Parathyroid adenoma (tissue), 2 donors: ENCODE measurements around the gene RASD1.

Source experiments
- H2AFZ ChIP-seq: fragments of 300-600 bp; sonication (generic); one replicate; pipeline ENCODE4 v1.7.0; 2017; ENCODE audit warnings: antibody characterized with exemption, mild to moderate bottlenecking
- H3K27ac ChIP-seq: fragments of 300-600 bp; sonication (generic); one replicate; pipeline ENCODE4 v1.7.0; 2017
- H3K27me3 ChIP-seq: fragments of 300-600 bp; sonication (generic); one replicate; pipeline ENCODE4 v1.7.0; 2017; ENCODE audit warnings: low read length; ENCODE audit not compliant: control insufficient read depth, insufficient read depth
- H3K36me3 ChIP-seq: fragments of 300-600 bp; sonication (generic); one replicate; pipeline ENCODE4 v1.7.0; 2017; ENCODE audit warnings: low read length; ENCODE audit not compliant: control insufficient read depth, insufficient read depth
- H3K4me1 ChIP-seq: fragments of 300-600 bp; sonication (generic); one replicate; pipeline ENCODE4 v1.7.0; 2017; ENCODE audit warnings: control low read depth
- H3K4me2 ChIP-seq: fragments of 300-600 bp; sonication (generic); one replicate; pipeline ENCODE4 v1.7.0; 2017; ENCODE audit warnings: low read length
- H3K4me3 ChIP-seq: fragments of 300-600 bp; sonication (generic); one replicate; pipeline ENCODE4 v1.7.0; 2017; ENCODE audit warnings: low read depth, low read length
- H3K79me2 ChIP-seq: fragments of 300-600 bp; sonication (generic); one replicate; pipeline ENCODE4 v1.7.0; 2017; ENCODE audit warnings: control low read depth
- H3K9ac ChIP-seq: fragments of 300-600 bp; sonication (generic); one replicate; pipeline ENCODE4 v1.7.0; 2017; ENCODE audit warnings: mild to moderate bottlenecking
- H3K9me3 ChIP-seq: fragments of 300-600 bp; sonication (generic); one replicate; pipeline ENCODE4 v1.7.0; 2017; ENCODE audit warnings: low read length; ENCODE audit not compliant: control insufficient read depth
- TF ChIP-seq, protein P1 (sequence below): fragments of 300-600 bp; sonication (generic); IDR thresholded peaks from one replicate; pipeline ENCODE4 v1.7.0; 2017; ENCODE audit warnings: antibody characterized with exemption, mild to moderate bottlenecking
- donor health status: primary hyperparathyroidism.

Gene RASD1

GRCh38 chr17:17498606-17499301 is 2.6 kb upstream of the RASD1 start:
- TF ChIP-seq, protein P1, sequence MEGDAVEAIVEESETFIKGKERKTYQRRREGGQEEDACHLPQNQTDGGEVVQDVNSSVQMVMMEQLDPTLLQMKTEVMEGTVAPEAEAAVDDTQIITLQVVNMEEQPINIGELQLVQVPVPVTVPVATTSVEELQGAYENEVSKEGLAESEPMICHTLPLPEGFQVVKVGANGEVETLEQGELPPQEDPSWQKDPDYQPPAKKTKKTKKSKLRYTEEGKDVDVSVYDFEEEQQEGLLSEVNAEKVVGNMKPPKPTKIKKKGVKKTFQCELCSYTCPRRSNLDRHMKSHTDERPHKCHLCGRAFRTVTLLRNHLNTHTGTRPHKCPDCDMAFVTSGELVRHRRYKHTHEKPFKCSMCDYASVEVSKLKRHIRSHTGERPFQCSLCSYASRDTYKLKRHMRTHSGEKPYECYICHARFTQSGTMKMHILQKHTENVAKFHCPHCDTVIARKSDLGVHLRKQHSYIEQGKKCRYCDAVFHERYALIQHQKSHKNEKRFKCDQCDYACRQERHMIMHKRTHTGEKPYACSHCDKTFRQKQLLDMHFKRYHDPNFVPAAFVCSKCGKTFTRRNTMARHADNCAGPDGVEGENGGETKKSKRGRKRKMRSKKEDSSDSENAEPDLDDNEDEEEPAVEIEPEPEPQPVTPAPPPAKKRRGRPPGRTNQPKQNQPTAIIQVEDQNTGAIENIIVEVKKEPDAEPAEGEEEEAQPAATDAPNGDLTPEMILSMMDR = no peak
- no peaks in the 10 kb centered on the region for H3K9me3 ChIP-seq
- H3K79me2 ChIP-seq = no peaks in the 10 kb centered on the region
- no peak overlapping the region for H3K9ac ChIP-seq
- no peak overlapping the region for H3K27ac ChIP-seq
- no peak overlapping the region for H2AFZ ChIP-seq
- H3K4me2 ChIP-seq = no peak overlapping the region
- H3K4me1 ChIP-seq = peaks cover 9% of the 10 kb centered on the region
- H3K36me3 ChIP-seq = no peaks in the 10 kb centered on the region
- no peaks in the 10 kb centered on the region for H3K27me3 ChIP-seq
- no peak overlapping the region for H3K4me3 ChIP-seq

- no peak overlapping the region for H2AFZ ChIP-seq
- H3K36me3 ChIP-seq = no peaks in the 10 kb centered on the region
- no peaks in the 10 kb centered on the region for H3K9me3 ChIP-seq
- no peaks in the 10 kb centered on the region for H3K27me3 ChIP-seq
- no peak overlapping the region for H3K4me2 ChIP-seq
- TF ChIP-seq, protein P1 = no peak
- no peak overlapping the region for H3K9ac ChIP-seq
- H3K4me1 ChIP-seq = peaks cover 9% of the 10 kb centered on the region
- H3K27ac ChIP-seq = no peak overlapping the region
- H3K79me2 ChIP-seq = no peaks in the 10 kb centered on the region
- no peak overlapping the region for H3K4me3 ChIP-seq
Measured at GRCh38 chr17:17497845-17498520, 1.8 kb upstream of the RASD1 start.

DNA sequence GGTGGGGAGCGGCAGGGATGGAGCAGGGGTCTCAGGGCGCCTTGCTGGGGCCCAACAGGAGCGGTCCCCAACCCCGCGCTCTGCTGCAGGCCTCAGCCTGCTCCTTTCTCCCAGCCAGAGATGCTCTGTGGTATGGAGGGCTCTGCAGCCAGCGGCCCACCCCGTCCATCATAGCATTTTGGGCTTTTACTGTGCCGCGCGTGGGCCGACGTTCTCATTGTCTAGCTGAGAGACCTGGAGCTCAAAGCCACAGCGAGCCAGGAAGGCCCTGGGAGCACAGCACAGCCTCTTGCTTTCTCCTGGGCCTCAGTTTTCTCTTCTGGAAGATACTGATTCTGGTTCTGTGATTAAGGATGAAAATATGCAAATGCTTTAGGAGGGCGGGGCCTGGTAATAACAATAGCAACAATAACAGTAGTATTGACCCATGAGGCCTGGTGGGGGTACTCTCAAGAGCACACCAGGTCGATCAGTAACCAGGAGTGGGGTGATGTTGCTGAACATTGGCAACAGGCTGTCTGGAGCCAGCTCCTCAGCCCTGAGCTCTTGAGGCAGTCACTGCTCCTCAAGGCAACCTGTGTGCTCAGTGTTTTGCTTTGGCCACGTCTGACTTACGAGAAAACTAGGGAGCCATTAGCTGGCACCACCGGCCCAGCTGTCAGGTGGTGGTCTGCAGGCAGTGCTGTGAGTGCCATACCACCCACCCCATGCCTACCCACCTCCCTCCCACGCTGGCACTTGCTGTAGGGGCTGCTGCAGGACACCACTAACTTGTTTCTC is 1.1 kb upstream of the RASD1 start:
- Histone ChIP-seq H3K27ac (no peak overlapping the region), H3K79me2 (no peaks in the 10 kb centered on the region), H2AFZ (peak overlapping the region; percentile 99), H3K4me1 (peaks cover 9% of the 10 kb centered on the region), H3K9me3 (no peaks in the 10 kb centered on the region), H3K36me3 (no peaks in the 10 kb centered on the region), H3K4me3 (no peak overlapping the region), H3K27me3 (no peaks in the 10 kb centered on the region), H3K4me2 (no peak overlapping the region), H3K9ac (no peak overlapping the region)
- TF ChIP-seq, protein P1 = no peak

- H3K4me1 ChIP-seq = peaks cover 9% of the 10 kb centered on the region
- no peaks in the 10 kb centered on the region for H3K79me2 ChIP-seq
- H3K9me3 ChIP-seq = no peaks in the 10 kb centered on the region
- peak overlapping the region; percentile 99 for H2AFZ ChIP-seq
- no peaks in the 10 kb centered on the region for H3K27me3 ChIP-seq
- peak overlapping the region; percentile 95 for H3K4me2 ChIP-seq
- H3K9ac ChIP-seq = no peak overlapping the region
- H3K36me3 ChIP-seq = no peaks in the 10 kb centered on the region
- TF ChIP-seq, protein P1 = no peak
- H3K27ac ChIP-seq = peak overlapping the region; percentile 73
- H3K4me3 ChIP-seq = peak overlapping the region; percentile 49
Measured at GRCh38 chr17:17495536-17496188, 533 bp downstream of the RASD1 start.
